ENCODE results near the gene DPYD.

The DPYD gene

DNA sequence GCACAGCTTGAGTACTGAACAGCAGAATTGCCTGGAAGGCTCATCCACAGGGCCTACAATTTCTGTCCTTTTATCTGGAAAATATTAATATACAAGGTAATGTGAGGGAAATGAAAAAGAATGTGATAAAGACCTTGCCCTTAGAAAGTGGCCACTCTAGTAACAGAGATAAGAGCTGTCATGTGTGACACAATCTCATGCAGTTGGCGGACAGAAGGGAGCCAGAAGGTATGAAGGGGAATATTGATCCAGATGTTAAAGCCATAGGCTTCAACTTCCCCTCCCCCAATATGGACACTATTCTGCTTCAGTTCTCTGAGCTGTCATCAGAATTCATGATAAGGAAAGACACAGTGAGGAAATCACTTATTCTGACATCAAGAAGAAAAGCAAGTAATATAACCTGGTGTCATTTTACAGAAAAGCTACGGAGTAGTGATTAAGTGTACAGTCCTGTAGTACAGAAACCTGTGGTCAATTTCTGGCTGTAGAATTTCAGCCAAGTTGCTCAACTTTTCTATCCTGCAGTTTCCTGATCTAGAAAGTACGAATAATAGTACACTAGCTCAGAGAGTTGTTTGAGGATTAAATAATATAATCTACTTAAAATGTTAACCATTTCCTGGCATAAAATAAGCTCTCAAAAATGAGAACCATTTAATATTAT is 572.1 kb downstream of the DPYD start:
- no peak for DNase-seq

DNA sequence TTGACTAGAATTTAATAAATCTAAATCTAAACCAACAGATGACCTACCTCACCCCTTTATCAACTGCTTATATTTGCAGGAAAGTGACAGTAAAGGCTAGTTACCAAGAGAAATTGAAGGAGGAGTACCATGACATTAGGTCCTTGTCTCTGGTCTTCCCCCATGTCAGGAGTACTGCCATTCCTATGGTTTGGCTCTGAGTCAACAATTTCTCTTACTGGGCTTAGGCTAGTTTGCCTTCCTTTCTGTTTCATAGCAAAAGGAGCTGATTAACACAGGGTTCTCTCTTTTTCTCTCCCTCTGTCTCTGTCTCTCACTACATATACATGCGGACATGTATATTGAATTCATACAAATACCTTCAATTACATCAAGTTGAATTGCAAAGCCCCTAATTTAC is 579.9 kb downstream of the DPYD start:
- no peak for DNase-seq

DNA sequence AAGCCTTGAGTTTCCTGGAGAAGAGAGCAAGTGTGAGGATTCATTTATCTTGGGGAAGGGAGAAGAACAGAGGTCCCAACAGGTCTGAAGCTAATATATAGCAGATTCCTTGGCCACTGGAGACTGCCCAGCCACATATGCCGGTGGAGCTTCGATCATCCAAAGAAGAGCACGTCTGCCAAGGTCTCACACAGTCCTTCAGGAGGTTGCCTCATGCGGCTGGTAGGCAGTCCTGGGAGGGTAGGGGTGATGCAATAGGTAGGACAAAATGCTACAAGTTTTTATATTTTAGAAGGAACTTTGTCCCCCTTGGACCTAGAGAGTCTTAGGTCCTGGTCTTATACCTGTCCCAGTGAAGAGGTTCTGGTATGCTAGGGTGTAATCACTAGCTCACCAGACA is 582.5 kb downstream of the DPYD start:
- DNase-seq = no peak

DNA sequence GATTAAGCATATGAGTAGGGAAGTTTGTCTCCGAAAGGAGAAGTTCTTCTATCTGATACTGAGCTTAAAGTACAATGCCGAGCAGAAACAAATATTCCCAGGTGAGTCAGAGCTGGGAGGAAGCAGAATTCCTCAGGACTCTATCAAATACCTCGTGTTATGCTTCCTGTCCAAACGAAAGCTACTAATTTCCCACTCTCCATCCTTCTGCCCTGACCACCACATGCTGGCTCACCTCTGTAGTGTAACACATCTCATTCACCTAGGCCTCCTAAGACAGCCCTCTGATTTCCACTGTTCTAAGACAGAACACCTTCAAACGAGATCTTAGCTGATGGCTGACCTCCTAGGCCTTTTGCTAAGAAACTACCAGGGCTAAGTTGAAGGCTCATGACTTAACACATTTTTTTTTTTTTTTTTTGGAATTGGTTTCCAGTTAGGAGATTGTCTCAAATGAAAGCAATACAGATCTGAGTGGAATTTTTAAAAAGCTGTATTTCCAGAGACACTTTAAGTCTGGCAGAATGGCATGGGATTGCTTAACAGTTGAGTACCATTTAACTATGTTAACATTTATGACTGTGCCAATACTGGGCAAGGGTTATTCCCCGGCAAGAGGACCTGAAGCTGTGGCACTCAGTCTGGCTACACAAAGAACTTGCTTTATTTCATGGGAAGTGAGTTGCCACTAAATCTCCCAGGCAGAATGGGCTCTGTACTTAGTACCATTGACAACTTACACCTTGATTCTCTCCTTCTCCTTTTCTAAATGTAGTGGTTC is 583.4 kb downstream of the DPYD start:
- no peak for DNase-seq

DNA sequence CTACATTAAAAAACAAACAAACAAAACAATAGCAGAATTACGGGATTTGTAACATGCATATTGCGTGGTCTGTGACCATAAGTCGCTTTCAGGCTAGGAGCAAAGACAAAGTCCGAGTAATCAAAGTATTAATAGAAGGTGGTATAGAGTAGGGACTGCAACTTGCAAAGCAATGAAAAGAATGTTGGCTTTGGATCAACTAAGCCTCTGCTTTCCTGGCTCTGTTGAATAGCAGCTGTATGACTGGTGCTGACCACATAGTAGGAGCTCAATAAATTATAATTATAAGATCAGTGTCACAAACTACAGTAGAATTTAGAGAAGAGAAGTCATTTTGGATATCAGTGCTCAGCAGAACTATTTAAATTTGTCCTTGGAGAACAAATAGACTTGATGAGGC is 586.4 kb downstream of the DPYD start:
- no peak for DNase-seq

DNA sequence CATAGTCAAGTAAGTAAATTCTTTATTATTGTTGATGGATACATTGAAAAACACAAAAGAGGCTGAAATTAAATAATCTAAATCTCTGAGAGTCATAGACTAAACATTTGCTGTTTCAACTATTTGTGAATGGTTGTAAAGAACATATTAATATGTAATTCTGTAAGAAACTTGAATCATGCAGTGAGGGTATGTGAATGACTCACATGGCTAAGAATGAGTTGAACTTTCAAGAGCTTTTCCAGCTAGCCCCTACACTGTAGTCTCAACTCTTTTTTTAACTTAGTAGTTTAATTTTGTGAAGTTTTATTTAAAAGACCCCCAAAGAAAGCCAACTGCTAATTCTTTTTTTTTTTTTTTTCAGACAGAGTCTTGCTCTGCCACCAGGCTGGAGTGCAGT is 588.1 kb downstream of the DPYD start:
- DNase-seq = no peak

DNA sequence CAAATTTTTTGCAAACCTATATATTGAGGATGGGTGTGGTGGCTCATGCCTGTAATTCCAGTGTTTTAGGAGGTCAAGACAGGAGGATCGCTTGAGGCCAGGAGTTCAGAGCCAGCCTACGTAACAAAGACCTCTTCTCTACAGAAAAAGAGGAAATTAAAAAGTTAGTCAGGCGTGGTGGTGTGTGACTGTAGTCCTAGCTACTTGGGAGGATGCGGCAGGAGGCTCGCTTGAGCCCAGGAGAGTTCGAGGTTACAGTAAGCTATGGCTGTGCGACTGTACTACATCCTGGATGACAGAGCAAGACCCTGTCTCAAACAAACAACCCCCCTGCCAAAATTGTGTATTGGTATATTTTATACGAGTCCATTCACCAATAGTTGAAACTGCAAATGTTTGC is 589.7 kb downstream of the DPYD start:
- DNase-seq = no peak

DNA sequence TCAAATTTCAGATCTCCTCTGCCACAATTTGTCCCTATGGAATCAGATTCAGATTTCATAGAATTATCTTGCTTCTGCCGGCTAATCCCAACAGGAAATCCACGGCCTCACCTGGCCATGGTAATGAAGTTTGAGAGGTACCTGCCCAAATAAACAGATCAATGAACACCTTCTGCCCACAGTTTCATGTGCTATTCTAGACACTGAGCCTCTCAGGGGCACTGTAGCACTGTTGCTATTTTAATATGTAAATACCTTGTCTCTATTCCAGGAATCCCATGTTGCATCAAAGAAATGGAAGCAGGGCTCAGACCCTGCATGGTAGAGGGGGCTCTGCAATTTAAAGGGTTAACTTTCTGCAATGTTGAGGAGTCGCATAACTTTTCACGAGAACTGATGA is 606.1 kb downstream of the DPYD start:
- DNase-seq = no peak

DNA sequence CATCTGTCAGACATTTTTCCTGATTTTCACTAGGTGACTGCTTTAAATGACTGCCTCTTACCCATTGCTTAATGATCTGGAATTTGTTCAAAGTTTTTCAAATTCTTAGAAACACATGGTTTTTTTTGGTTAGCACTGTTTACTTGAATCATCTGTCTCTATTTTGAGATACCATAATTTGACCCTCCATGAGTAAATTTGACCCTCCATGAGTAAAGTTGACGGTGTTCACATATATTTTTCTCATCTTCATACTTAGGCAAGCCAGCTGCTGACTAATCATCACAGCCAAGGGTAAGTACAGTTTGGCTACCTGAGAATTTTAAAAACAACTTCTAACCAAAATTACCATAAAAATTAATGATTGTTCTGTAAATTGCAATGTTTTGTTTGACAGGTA is 612.7 kb downstream of the DPYD start:
- no peak for DNase-seq

DNA sequence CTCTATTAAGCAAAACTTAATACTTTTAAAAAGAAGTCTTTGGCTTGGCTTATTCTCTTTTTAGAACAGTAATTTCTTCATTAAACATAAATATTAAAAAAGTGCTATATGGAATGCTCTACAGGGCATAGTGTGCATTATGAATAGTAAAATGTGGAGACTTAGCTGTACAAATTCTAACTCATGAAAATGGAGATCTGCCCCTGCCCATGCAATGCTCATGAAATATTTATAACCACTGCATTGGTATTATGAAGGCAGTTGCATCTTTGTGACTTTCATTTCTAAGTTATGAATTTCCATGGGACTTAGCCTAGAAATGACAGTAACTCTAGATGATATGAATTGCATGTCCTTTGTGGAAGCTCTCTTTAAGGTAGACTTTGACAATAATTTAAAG is 613.3 kb downstream of the DPYD start:
- no peak for DNase-seq

DNA sequence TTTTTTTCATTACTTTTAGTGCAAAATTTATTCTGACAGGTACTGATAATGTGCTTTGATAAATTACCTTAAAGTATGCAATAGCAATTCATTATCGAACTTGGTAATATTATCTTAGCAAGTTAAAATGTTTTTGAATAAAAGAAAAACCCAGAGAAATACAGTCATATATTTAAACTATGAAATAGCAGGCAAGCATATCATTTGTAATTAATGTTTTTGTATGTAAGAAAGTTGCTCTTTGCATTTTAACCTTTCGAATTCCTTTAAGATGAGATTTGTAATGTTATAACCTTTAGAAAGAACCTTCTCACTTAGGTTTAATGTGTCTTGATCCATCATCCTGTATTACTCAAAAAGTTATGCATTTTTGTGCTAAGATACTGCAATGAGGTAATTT is 613.7 kb downstream of the DPYD start:
- DNase-seq = no peak

DNA sequence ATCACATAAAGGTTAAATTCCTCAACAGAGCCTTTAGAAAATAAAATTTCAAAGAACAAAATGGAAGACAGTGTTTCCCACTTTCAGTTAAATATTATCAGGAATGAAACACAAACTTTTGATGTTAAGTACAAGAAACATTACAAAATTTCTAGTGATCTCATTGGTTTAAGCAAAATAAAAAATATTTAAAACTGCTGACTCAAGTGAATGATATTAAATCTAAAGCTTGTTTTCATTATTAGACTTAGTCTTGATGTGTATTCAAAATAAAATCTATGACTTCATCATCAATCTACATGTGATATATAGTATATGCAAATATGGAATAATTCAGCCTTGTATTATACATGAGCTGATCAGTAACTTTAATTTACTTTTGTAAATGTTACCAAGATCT is 614.3 kb downstream of the DPYD start:
- no peak for DNase-seq

DNA sequence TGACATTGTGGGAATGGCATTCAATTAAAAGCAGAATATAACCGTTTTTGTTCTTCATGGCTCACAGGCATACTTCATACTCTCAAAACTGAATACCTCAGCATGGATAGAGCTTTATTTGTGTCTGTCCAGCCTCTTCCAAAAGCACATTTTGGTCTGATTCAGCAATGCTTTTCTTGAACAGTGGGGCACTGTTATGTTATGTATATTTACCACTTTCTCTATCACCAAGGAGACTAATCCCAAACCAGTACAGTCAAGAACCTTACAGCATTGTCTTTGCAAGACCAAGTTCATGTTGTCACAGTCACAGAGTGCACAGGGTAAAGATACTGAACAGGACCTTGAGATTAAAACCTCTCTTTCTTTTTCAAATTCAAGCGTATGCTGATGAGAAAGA is 616.5 kb downstream of the DPYD start:
- no peak for DNase-seq

DNA sequence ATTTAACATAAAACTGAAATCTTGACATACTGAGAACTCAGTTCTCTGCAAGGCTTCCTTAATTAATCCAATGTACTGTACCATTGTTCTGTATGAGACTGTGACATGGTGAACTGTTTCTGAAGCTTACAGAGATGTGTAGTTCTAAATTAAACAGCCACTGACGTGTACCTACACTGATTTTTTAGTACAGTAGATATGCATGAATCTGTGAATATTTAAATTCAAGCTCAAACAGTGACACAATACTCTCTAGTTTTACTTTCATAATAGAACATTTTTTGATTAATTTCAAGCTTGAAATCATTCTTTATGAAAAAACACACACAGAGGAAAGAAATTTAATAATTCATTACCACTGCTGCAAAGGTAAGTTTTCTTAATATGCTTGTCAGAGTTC is 621.9 kb downstream of the DPYD start:
- DNase-seq = no peak

DNA sequence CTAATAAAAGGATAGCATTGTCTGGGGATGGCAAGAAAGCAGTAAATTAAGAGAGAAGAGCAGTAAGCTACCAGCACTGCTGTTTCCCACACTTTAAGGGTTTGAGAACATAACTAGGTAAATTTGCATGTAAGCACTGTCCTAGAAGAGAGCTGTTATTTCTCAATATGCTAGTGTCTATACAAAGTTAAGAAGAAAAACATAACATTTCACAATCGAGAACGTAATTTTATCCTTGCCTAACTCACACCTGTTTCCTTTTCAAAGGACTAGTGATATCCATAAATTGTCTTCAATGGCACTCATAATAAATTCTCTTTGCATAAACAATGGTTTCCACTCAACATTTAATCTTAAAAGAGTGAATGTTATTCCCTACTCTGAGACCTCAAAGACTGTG is 623.2 kb downstream of the DPYD start:
- DNase-seq = no peak

DNA sequence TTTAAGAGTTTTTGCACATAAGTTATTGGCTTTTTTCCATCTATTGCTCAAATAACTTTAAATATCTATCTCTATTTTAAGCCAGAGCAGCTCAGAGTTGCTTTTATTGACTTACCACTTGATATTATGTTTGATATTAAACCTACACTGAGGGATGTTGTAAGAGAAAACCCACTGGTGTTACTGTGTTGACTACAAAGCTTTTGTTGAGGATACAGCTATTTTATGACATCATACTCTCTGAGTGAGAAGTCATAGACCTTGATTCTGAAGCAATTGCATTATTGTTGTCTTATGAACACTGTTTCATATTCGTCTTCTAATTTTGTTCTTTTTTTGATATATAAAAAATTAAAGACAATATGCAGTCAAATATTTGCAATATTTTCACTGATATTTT is 638.9 kb downstream of the DPYD start:
- DNase-seq = no peak

DNA sequence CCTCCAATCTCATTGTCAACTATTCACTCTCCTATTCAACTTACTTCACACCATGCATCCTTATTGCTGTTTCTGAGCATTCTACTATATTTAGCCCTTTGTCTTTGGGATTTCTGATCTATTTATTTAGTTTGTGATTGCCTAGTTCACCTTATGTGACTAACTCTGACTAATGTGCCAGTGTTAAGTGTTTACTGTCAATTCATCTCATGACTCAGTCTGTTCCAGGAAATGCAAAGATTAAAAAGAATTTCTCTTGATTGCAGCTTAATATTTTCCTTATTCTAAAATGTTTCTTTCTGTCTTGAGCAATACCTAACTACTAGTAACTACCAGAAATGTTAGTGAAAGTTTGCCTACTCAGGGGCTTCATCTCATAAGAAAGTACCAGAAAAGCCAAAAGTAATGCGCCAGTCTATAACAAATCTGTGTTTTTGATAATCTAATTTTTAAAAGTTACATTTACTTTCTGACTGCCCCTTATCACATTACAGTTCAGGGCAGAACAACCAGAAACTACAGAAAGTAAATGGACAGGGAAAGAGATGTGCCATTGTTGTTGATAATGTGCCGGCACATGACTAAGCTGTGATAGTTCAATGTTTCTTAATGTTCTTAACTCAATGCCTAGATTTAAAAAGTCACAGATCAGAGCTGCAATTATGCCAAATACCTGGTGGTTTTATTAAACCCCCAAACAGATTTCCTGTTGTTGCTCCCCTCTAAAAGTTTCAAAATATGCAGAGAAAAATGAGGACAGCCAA is 642.8 kb downstream of the DPYD start:
- DNase-seq = no peak

DNA sequence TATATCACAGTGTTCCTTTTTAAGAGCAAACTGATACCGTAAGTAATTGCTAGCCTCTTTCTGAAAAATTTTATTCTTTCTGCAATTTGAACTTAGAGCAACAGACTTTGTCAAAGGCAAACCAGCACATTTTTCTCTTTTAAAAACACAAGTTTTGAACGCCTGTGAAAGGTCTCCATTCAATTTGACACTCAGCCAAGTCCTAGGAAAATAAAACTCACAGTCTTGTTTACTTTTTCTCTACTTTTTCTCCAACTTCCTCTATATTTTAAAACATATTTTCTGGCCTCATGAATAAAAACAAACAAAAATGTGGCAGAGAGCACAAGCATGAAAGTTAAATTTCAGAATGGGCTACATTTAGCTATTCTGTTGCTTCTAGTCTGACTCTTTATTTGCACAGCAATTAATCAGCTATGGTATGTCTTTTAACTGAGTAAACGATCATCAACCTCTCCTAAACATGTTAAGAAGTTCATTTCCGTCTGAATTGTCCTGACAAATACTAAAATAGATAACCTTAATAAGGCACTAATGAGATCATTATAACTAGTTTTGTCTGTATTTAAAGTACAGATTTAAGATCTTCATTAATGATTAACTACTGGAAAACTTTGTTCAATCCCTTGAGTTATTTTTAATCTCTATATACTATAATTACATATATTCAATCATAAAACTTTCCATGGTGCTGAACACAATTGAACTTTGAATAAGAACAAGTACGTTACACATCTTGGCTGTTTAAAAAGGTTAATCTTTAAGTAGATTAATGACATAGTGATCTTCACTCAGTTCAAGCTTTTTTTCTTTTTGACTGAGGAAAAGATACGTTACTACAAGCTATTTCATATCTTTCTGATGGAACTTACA is 648.7 kb downstream of the DPYD start:
- no peak for DNase-seq

DNA sequence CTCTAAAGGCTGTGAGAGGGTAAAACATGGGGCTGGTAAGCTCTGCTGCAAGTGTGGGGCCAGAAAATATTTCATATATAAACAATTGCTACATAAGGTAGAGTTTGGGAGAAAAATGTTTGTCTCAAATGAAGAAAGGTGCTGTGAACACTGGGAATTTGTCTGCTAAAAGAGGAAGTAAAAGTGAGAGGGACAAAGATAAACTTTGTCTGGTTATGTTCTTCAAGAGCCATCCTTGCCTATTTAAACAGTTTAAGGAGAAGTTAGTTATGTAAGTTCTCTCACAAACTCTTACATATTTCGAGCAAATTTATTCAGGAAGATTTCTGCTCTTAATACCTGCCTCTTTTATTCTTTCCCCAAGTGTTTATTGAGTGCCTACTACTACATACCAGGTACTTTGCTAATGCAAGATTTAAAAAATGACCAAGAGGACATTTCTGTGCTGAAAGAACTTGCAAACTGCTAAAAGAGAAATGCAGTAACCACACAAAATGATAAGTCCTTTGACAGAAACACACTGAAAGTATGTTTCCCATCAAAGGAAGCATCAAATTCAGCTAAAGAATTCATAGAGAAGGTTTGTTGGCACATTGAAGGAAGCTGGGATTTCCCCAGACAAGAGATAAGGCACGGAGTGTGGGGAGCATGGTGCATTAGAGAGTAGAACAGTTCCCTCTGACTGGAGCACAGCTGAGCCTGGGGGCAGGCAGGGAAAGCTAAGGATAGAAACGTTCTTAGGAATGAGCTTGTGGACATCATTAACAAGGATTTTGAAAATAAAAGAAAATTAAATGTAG is 650.1 kb downstream of the DPYD start:
- no peak for DNase-seq

DNA sequence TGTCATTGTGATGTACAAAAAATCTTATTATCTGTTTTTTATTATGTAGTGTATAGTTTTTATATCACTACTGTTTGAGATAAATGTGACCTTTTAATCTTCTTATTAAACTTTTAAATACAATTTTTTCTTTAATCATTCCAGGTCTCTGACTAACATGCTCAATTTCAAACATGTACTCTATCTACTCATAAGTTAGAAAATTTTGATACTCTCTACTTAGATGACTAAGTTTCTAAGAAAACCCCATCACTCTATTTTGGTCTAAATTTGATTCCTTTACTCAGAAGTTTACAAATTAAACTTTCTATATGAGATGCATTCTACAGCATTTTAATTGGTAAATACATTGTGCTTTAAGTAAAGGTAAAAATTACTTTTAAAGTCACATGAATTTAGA is 655.2 kb downstream of the DPYD start:
- no peak for DNase-seq

DNA sequence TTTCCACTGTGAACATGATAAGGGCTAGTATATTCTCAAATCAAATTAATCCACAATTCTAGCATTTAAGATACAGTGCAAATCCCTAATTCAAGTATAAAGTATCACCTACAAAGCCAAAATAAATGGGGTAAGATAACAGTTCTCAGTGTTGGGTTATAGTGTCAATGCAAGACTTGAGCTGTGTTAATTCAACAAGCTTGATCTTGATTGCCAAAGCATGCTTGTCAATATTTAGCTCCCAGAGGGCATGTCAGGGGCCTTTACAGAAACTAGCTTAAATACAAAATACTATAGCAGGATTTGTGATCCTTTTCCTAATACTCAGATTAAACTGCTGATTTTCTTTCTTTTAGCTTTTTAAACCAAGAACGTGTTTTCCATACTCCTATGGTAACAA is 658.0 kb downstream of the DPYD start:
- DNase-seq = no peak

DNA sequence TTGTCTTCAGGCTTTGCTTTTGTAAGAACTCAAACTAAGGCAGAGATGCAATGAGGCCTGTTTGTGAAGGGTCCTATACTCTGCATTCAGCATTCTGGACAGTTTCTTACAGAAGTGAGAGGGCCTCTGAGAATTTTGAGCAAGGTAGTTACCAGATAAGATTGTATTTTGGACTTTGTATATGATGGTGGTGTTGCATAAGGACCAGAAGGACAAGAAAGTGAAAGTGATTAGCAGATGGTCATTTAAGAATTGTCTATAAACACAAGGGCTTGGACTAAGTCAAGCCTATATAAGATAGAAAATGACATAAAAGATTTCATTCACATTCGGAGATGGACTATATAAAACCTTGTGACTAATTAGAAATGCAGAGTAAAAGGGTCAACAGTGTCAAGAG is 662.2 kb downstream of the DPYD start:
- no peak for DNase-seq
